ENCODE results near the gene KHDRBS2.
A peak's percentile ranks its signal among the peaks of the same experiment; 100 is the strongest.

KHDRBS2 gene

DNA sequence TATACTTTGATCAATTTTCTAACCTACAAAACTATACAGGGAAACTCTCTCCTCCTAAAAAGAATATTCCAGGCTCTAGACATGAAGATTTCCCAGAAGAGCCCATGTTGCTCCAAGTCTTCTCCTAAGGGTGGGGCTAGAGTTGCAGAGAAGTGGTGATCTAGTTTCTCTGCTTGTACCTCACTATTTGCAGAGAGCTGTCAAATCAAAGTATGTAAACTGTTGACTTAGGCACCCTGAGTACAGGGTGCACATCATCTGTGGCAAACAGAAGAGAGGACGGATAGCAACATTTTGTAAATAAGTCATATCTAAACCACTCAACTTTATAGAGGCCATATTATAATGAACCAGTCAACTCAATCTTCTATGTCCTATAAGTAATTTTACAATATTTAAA is 250.1 kb downstream of the KHDRBS2 start:
- Histone ChIP-seq H3K4me3 (ENCODE audit: low read length in 2 of 2) (no peak overlapping the region), H3K18ac (ENCODE audit: low read length) (no peak overlapping the region), H3K9ac (ENCODE audit: low read depth, low read length, poor library complexity) (no peak overlapping the region), H2BK120ac (ENCODE audit: low read depth, low read length) (no peak overlapping the region), H4K91ac (ENCODE audit: low read depth, low read length, poor library complexity) (no peak overlapping the region), H3K9me3 (replicated peaks in 1 of 2; ENCODE audit: control insufficient read depth in 2 of 2, insufficient read depth in 1 of 2, low read depth in 1 of 2, low read length in 2 of 2) (no peaks in the 10 kb centered on the region), H3K79me1 (ENCODE audit: low read depth, low read length) (no peaks in the 10 kb centered on the region), H2BK12ac (ENCODE audit: low read length) (no peak overlapping the region), H3K36me3 (replicated peaks in 1 of 2; ENCODE audit: control insufficient read depth in 2 of 2, insufficient read depth in 2 of 2, low read length in 2 of 2) (no peaks in the 10 kb centered on the region), H2BK5ac (ENCODE audit: low read length) (no peak overlapping the region), H3K14ac (ENCODE audit: low read length) (no peak overlapping the region), H2AK5ac (ENCODE audit: low read depth, low read length) (no peak overlapping the region), H3K27ac (replicated peaks; ENCODE audit: low read length) (no peak overlapping the region), H2AFZ (ENCODE audit: low read length) (no peak overlapping the region), H2BK15ac (ENCODE audit: low read length) (no peak overlapping the region), H4K8ac (ENCODE audit: low read depth, low read length) (no peak overlapping the region), H3K4ac (ENCODE audit: low read length) (no peak overlapping the region), H3K27me3 (ENCODE audit: control insufficient read depth in 3 of 3, insufficient read depth in 3 of 3, low read depth in 1 of 3, low read length in 3 of 3) (no peaks in the 10 kb centered on the region), H3K23ac (ENCODE audit: low read depth, low read length, poor library complexity) (no peak overlapping the region), H3K4me1 (ENCODE audit: control insufficient read depth in 2 of 2, insufficient read depth in 1 of 2, low read depth in 1 of 2, low read length in 2 of 2) (no peaks in the 10 kb centered on the region), H3K4me2 (ENCODE audit: insufficient read depth, low read length, poor library complexity, severe bottlenecking) (no peak overlapping the region)
- no CpG with 5 or more reads among the region's 1 CpG for WGBS, 2 donors (ENCODE audit: extremely low coverage in 2 of 2, insufficient read length in 2 of 2, insufficient replicate concordance in 1 of 2)
- no peak for DNase-seq (ENCODE audit: low spot score)

DNA sequence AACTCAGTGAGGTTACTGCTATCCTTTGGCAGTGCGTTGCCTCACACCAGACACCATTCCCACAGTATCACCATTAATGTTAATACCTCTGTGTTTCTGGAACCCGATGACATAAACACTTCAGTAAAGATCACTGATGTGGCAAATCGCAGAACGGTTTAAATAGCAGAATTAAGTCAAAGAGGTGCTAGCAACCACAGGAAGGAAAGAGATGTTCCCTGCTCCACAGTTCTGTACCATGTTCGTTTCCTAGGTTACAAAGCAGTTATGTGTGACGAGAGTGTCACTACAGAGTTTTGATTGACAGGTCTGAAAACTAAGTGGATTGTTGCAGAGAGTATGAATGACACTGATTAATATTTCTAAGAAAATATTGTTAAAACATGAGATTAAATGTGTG is 272.3 kb downstream of the KHDRBS2 start:
- no peak for DNase-seq (ENCODE audit: low spot score)
- WGBS, 2 donors (ENCODE audit: extremely low coverage in 2 of 2, insufficient read length in 2 of 2, insufficient replicate concordance in 1 of 2): no CpG with 5 or more reads among the region's 6 CpGs
- Histone ChIP-seq H3K9me3 (replicated peaks in 1 of 2; ENCODE audit: control insufficient read depth in 2 of 2, insufficient read depth in 1 of 2, low read depth in 1 of 2, low read length in 2 of 2) (peaks cover 4 to 7% of the 10 kb centered on the region in 2 donors), H3K36me3 (replicated peaks in 1 of 2; ENCODE audit: control insufficient read depth in 2 of 2, insufficient read depth in 2 of 2, low read length in 2 of 2) (no peaks in the 10 kb centered on the region), H2BK5ac (ENCODE audit: low read length) (no peak overlapping the region), H3K27me3 (ENCODE audit: control insufficient read depth in 3 of 3, insufficient read depth in 3 of 3, low read depth in 1 of 3, low read length in 3 of 3) (no peaks in the 10 kb centered on the region), H2BK15ac (ENCODE audit: low read length) (no peak overlapping the region), H4K91ac (ENCODE audit: low read depth, low read length, poor library complexity) (no peak overlapping the region), H3K9ac (ENCODE audit: low read depth, low read length, poor library complexity) (no peak overlapping the region), H3K27ac (replicated peaks; ENCODE audit: low read length) (no peak overlapping the region), H3K18ac (ENCODE audit: low read length) (no peak overlapping the region), H2AK5ac (ENCODE audit: low read depth, low read length) (no peak overlapping the region), H3K4me2 (ENCODE audit: insufficient read depth, low read length, poor library complexity, severe bottlenecking) (no peak overlapping the region), H3K4me1 (ENCODE audit: control insufficient read depth in 2 of 2, insufficient read depth in 1 of 2, low read depth in 1 of 2, low read length in 2 of 2) (peaks cover 0 to 5% of the 10 kb centered on the region in 2 donors), H2AFZ (ENCODE audit: low read length) (peak overlapping the region; percentile 13), H3K4me3 (ENCODE audit: low read length in 2 of 2) (no peak overlapping the region), H2BK12ac (ENCODE audit: low read length) (no peak overlapping the region), H3K14ac (ENCODE audit: low read length) (no peak overlapping the region), H3K79me1 (ENCODE audit: low read depth, low read length) (no peaks in the 10 kb centered on the region), H2BK120ac (ENCODE audit: low read depth, low read length) (no peak overlapping the region), H4K8ac (ENCODE audit: low read depth, low read length) (no peak overlapping the region), H3K23ac (ENCODE audit: low read depth, low read length, poor library complexity) (no peak overlapping the region), H3K4ac (ENCODE audit: low read length) (no peak overlapping the region)

DNA sequence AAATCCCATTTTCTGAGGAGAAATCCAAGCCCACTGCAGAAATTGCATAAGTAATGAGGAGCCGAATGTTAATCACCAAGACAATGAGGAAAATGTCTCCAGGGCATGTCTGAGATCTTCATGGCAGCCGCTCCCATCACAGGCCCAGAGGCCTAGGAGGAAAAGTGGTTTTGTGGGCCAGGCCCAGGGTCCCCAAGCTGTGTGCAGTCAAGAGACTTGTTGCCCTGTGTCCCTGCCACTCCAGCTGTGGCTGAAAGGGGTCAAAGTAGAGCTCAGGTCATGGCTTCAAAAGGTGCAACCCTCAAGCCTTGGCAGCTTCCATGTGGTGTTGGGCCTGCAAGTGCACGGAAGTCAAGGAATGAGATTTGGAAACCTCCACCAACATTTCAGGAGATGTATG is 276.6 kb downstream of the KHDRBS2 start:
- DNase-seq (ENCODE audit: low spot score): no peak
- Histone ChIP-seq H2AFZ (ENCODE audit: low read length) (no peak overlapping the region), H3K4me3 (ENCODE audit: low read length in 2 of 2) (no peak overlapping the region), H3K9me3 (replicated peaks in 1 of 2; ENCODE audit: control insufficient read depth in 2 of 2, insufficient read depth in 1 of 2, low read depth in 1 of 2, low read length in 2 of 2) (peaks cover 4 to 7% of the 10 kb centered on the region in 2 donors), H3K79me1 (ENCODE audit: low read depth, low read length) (no peaks in the 10 kb centered on the region), H3K9ac (ENCODE audit: low read depth, low read length, poor library complexity) (peak overlapping the region; percentile 44), H3K36me3 (replicated peaks in 1 of 2; ENCODE audit: control insufficient read depth in 2 of 2, insufficient read depth in 2 of 2, low read length in 2 of 2) (no peaks in the 10 kb centered on the region), H3K27ac (replicated peaks; ENCODE audit: low read length) (no peak overlapping the region), H3K4ac (ENCODE audit: low read length) (no peak overlapping the region), H4K91ac (ENCODE audit: low read depth, low read length, poor library complexity) (no peak overlapping the region), H2AK5ac (ENCODE audit: low read depth, low read length) (no peak overlapping the region), H3K4me2 (ENCODE audit: insufficient read depth, low read length, poor library complexity, severe bottlenecking) (no peak overlapping the region), H3K27me3 (ENCODE audit: control insufficient read depth in 3 of 3, insufficient read depth in 3 of 3, low read depth in 1 of 3, low read length in 3 of 3) (no peaks in the 10 kb centered on the region), H2BK5ac (ENCODE audit: low read length) (no peak overlapping the region), H3K4me1 (ENCODE audit: control insufficient read depth in 2 of 2, insufficient read depth in 1 of 2, low read depth in 1 of 2, low read length in 2 of 2) (peaks cover 0 to 5% of the 10 kb centered on the region in 2 donors), H3K23ac (ENCODE audit: low read depth, low read length, poor library complexity) (no peak overlapping the region), H4K8ac (ENCODE audit: low read depth, low read length) (no peak overlapping the region), H3K14ac (ENCODE audit: low read length) (no peak overlapping the region), H3K18ac (ENCODE audit: low read length) (no peak overlapping the region), H2BK15ac (ENCODE audit: low read length) (no peak overlapping the region), H2BK12ac (ENCODE audit: low read length) (no peak overlapping the region), H2BK120ac (ENCODE audit: low read depth, low read length) (no peak overlapping the region)
- WGBS, 2 donors (ENCODE audit: extremely low coverage in 2 of 2, insufficient read length in 2 of 2, insufficient replicate concordance in 1 of 2): no CpG with 5 or more reads among the region's 3 CpGs

DNA sequence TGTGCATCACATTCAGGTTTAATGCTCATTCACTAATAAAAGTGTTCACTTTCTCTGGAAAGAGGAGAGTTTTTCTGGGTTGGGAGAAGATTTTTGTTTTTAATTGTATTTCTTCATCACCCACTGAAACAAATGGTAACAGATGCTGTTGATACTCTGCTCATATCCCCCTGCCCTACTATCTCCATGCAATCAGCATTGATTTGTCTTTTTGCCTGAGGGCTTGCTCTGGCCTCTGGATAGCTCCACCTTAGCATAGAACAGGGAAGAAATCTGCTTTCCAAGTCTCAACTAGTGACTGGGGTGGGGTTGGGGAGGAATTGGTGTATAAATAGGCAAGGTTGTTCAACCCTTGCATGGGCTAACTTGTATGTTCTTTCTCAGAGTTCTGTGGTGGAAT is 296.4 kb downstream of the KHDRBS2 start:
- Histone ChIP-seq H3K4me3 (ENCODE audit: low read length in 2 of 2) (no peak overlapping the region), H4K8ac (ENCODE audit: low read depth, low read length) (no peak overlapping the region), H3K27ac (replicated peaks; ENCODE audit: low read length) (no peak overlapping the region), H2BK5ac (ENCODE audit: low read length) (no peak overlapping the region), H2BK120ac (ENCODE audit: low read depth, low read length) (no peak overlapping the region), H3K4me1 (ENCODE audit: control insufficient read depth in 2 of 2, insufficient read depth in 1 of 2, low read depth in 1 of 2, low read length in 2 of 2) (no peaks in the 10 kb centered on the region), H3K9me3 (replicated peaks in 1 of 2; ENCODE audit: control insufficient read depth in 2 of 2, insufficient read depth in 1 of 2, low read depth in 1 of 2, low read length in 2 of 2) (no peaks in the 10 kb centered on the region), H3K14ac (ENCODE audit: low read length) (no peak overlapping the region), H2AFZ (ENCODE audit: low read length) (no peak overlapping the region), H3K27me3 (ENCODE audit: control insufficient read depth in 3 of 3, insufficient read depth in 3 of 3, low read depth in 1 of 3, low read length in 3 of 3) (no peaks in the 10 kb centered on the region), H2BK12ac (ENCODE audit: low read length) (no peak overlapping the region), H3K4ac (ENCODE audit: low read length) (no peak overlapping the region), H3K18ac (ENCODE audit: low read length) (no peak overlapping the region), H2BK15ac (ENCODE audit: low read length) (no peak overlapping the region), H3K23ac (ENCODE audit: low read depth, low read length, poor library complexity) (no peak overlapping the region), H3K4me2 (ENCODE audit: insufficient read depth, low read length, poor library complexity, severe bottlenecking) (no peak overlapping the region), H3K9ac (ENCODE audit: low read depth, low read length, poor library complexity) (no peak overlapping the region), H2AK5ac (ENCODE audit: low read depth, low read length) (no peak overlapping the region), H3K79me1 (ENCODE audit: low read depth, low read length) (no peaks in the 10 kb centered on the region), H4K91ac (ENCODE audit: low read depth, low read length, poor library complexity) (no peak overlapping the region), H3K36me3 (replicated peaks in 1 of 2; ENCODE audit: control insufficient read depth in 2 of 2, insufficient read depth in 2 of 2, low read length in 2 of 2) (no peaks in the 10 kb centered on the region)
- DNase-seq (ENCODE audit: low spot score): no peak
